ENCODE results near the gene THADA.

Gene THADA

DNA sequence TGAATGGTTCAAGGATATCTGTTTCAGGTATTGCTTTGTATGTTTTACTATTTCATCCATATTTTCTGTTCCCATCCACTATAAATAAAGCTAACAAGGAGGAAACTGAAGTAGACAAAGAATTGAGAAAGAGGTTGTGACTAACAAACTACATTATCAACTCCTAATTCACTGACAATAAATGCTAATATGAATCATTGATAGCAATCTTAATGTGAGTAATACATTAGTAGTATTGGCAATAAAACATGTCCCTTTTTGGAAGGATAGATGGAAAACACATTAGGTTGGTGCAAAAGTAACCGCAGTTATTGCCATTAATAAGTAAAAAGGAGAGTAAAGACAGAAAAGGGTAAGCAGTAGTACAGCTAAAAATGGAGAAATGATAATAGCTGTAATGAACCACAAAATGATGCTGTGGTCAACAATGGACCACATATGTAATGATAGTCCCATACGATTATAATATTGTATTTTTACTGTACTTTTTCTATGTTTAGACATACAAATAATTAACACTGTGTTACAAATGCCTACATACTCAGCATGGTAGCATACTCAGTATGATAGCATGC lies 104.7 kb downstream of the THADA start:
- Histone ChIP-seq H3K27ac (ENCODE audit: low read depth, low read length) (no peak overlapping the region), H3K9me3 (ENCODE audit: control insufficient read depth, insufficient read depth, low read length) (no peaks in the 10 kb centered on the region), H3K4me2 (ENCODE audit: low read length) (no peak overlapping the region), H3K4me3 (ENCODE audit: low read length) (no peak overlapping the region), H3K9me2 (replicated peaks; ENCODE audit: control insufficient read depth, low read length) (no peaks in the 10 kb centered on the region), H3K27me3 (ENCODE audit: control insufficient read depth, low read length) (no peaks in the 10 kb centered on the region), H3K36me3 (ENCODE audit: control insufficient read depth, low read length) (peaks cover 8% of the 10 kb centered on the region), H3K4me1 (ENCODE audit: control insufficient read depth, low read length) (no peaks in the 10 kb centered on the region), H3K79me2 (ENCODE audit: control insufficient read depth, low read length) (no peaks in the 10 kb centered on the region), H4K20me1 (ENCODE audit: control insufficient read depth, insufficient read depth, low read depth, low read length) (no peaks in the 10 kb centered on the region), H3F3A (ENCODE audit: control insufficient read depth, insufficient read depth) (no peaks in the 10 kb centered on the region)
- TF ChIP-seq EZH2phosphoT487 (IDR thresholded peaks at IDR 0.05; ENCODE audit: borderline replicate concordance, low read length), result no peak
- TF ChIP-seq, protein P1, sequence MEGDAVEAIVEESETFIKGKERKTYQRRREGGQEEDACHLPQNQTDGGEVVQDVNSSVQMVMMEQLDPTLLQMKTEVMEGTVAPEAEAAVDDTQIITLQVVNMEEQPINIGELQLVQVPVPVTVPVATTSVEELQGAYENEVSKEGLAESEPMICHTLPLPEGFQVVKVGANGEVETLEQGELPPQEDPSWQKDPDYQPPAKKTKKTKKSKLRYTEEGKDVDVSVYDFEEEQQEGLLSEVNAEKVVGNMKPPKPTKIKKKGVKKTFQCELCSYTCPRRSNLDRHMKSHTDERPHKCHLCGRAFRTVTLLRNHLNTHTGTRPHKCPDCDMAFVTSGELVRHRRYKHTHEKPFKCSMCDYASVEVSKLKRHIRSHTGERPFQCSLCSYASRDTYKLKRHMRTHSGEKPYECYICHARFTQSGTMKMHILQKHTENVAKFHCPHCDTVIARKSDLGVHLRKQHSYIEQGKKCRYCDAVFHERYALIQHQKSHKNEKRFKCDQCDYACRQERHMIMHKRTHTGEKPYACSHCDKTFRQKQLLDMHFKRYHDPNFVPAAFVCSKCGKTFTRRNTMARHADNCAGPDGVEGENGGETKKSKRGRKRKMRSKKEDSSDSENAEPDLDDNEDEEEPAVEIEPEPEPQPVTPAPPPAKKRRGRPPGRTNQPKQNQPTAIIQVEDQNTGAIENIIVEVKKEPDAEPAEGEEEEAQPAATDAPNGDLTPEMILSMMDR (IDR thresholded peaks at IDR 0.05; ENCODE audit: low read depth, low read length, poor library complexity, severe bottlenecking), result no peak

DNA sequence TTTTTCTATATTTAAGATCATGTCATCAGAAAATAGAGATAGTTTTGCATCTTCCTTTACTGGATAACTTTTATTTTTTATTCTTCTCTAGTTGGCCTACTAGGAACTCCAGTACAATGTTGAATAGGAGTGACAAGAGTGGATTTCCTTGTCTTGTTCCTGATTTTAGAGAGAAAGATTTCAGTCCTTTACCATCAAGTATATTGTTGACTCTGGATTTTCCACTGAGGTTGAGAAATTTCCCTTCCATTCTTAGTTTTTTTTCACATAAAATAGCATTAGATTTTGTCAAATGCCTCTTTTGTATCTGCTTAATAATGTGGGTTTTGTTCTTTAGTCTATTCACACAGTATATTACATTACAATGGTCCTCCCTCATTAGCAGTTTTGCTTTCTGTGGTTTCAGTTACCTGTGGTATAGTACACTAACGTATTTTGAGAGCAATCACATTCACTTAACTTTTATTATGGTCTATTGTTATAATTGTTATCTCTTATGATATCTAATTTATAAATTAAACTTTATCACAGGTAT lies 105.5 kb downstream of the THADA start:
- H3K27ac ChIP-seq (ENCODE audit: low read depth, low read length), result no peak overlapping the region
- H4K20me1 ChIP-seq (ENCODE audit: control insufficient read depth, insufficient read depth, low read depth, low read length), result no peaks in the 10 kb centered on the region
- H3K4me3 ChIP-seq (ENCODE audit: low read length), result no peak overlapping the region
- H3F3A ChIP-seq (ENCODE audit: control insufficient read depth, insufficient read depth), result no peaks in the 10 kb centered on the region
- H3K79me2 ChIP-seq (ENCODE audit: control insufficient read depth, low read length), result no peaks in the 10 kb centered on the region
- H3K36me3 ChIP-seq (ENCODE audit: control insufficient read depth, low read length), result peaks cover 3% of the 10 kb centered on the region; the same call in 1 of the 2 replicates
- H3K27me3 ChIP-seq (ENCODE audit: control insufficient read depth, low read length), result no peaks in the 10 kb centered on the region
- no peaks in the 10 kb centered on the region for H3K9me2 ChIP-seq (replicated peaks; ENCODE audit: control insufficient read depth, low read length)
- no peaks in the 10 kb centered on the region for H3K4me1 ChIP-seq (ENCODE audit: control insufficient read depth, low read length)
- no peaks in the 10 kb centered on the region for H3K9me3 ChIP-seq (ENCODE audit: control insufficient read depth, insufficient read depth, low read length)
- TF ChIP-seq EZH2phosphoT487 (IDR thresholded peaks at IDR 0.05; ENCODE audit: borderline replicate concordance, low read length), result no peak
- TF ChIP-seq, protein P1 (IDR thresholded peaks at IDR 0.05; ENCODE audit: low read depth, low read length, poor library complexity, severe bottlenecking), result no peak
- H3K4me2 ChIP-seq (ENCODE audit: low read length), result no peak overlapping the region

DNA sequence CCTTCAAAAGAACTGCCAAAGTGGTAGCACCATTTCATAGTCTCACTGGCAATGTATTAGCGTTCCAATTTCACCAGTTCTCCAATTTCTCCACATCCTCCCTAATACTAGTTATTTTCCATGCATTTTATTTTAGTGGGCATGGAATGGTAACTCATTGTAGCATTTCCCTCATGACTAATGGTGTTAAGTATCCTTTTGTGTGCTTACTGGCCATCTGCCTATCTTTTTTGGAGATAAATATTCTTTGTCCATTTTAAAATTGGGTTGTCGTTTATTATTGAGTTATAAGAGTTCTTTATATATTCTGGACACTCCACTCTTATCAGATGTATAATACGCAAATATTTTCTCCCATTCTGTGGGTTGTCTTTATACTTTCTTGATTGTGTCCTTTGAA lies 107.1 kb downstream of the THADA start:
- Histone ChIP-seq H3K36me3 (ENCODE audit: control insufficient read depth, low read length) (no peaks in the 10 kb centered on the region), H3K9me3 (ENCODE audit: control insufficient read depth, insufficient read depth, low read length) (no peaks in the 10 kb centered on the region), H3F3A (ENCODE audit: control insufficient read depth, insufficient read depth) (peaks cover 5% of the 10 kb centered on the region; the same call in 1 of the 2 replicates), H3K4me2 (ENCODE audit: low read length) (no peak overlapping the region), H3K27ac (ENCODE audit: low read depth, low read length) (no peak overlapping the region), H3K9me2 (replicated peaks; ENCODE audit: control insufficient read depth, low read length) (no peaks in the 10 kb centered on the region), H3K79me2 (ENCODE audit: control insufficient read depth, low read length) (no peaks in the 10 kb centered on the region), H3K4me1 (ENCODE audit: control insufficient read depth, low read length) (no peaks in the 10 kb centered on the region), H3K27me3 (ENCODE audit: control insufficient read depth, low read length) (no peaks in the 10 kb centered on the region), H4K20me1 (ENCODE audit: control insufficient read depth, insufficient read depth, low read depth, low read length) (no peaks in the 10 kb centered on the region), H3K4me3 (ENCODE audit: low read length) (no peak overlapping the region)
- TF ChIP-seq EZH2phosphoT487 (IDR thresholded peaks at IDR 0.05; ENCODE audit: borderline replicate concordance, low read length), result no peak
- TF ChIP-seq, protein P1 (IDR thresholded peaks at IDR 0.05; ENCODE audit: low read depth, low read length, poor library complexity, severe bottlenecking), result no peak

All from DOHH2 (cell line).